HFFc6 (cell line): Measurements from ENCODE around the gene ADAMTS15. TPM values are rescaled to one million over a fixed set of nuclear protein-coding genes. Genes with fewer than 3 reads are reported as not detected.

Source experiments
- DNase-seq: peaks from one replicate; pipeline ENCODE4 v3.0.0-alpha.2; 2018
- H3K27ac Mint-ChIP-seq: 2 replicates; pipeline ENCODE4 v1.8.0; 2020; ENCODE audit warnings: mild to moderate bottlenecking, mixed read lengths
- H3K27me3 Mint-ChIP-seq: 2 replicates; pipeline ENCODE4 v1.8.0; 2021; ENCODE audit warnings: mild to moderate bottlenecking, moderate library complexity, mixed read lengths; ENCODE audit not compliant: insufficient read depth
- H3K36me3 Mint-ChIP-seq: 2 replicates; pipeline ENCODE4 v1.8.0; 2021; ENCODE audit warnings: low read depth, mixed read lengths
- H3K4me1 Mint-ChIP-seq: 2 replicates; pipeline ENCODE4 v1.8.0; 2020; ENCODE audit warnings: low read depth, mixed read lengths
- H3K4me3 Mint-ChIP-seq: 2 replicates; pipeline ENCODE4 v1.8.0; 2020; ENCODE audit warnings: mild to moderate bottlenecking, moderate library complexity, mixed read lengths
- H3K9me3 Mint-ChIP-seq: 2 replicates; pipeline ENCODE4 v1.8.0; 2020; ENCODE audit warnings: mild to moderate bottlenecking, mixed read lengths
- CTCF ChIP-seq: fragments of 200-600 bp; sonication (generic); IDR thresholded peaks from 2 replicates; pipeline ENCODE4 v1.5.0; 2021; ENCODE audit warnings: antibody characterized with exemption, mild to moderate bottlenecking
- total RNA-seq, 6 experiments: library from RNA; stranded (reverse); fragmentation: NEBNext Ultra II Directional; extraction: Animal tissue kit (Norgen Biotek cat#: 25700); gene quantifications; 2 replicates in 1 of 6; 3 replicates in 5 of 6; pipeline ENCODE4 v1.2.3, GENCODE V29; 2021

The ADAMTS15 gene
- total RNA-seq, 6 experiments from 2014 or later, result 0.21 to 1.1 (median 0.94) TPM

- Mint-ChIP-seq H3K27me3 (peaks cover 12% of the 10 kb centered on the region), H3K36me3 (peaks cover 2% of the 10 kb centered on the region), H3K4me3 (no peak overlapping the region), H3K9me3 (no peaks in the 10 kb centered on the region), H3K27ac (no peak overlapping the region), H3K4me1 (peaks cover 12% of the 10 kb centered on the region; the same call in 1 of the 2 replicates)
- DNase-seq, result no peak
- no peak for TF ChIP-seq CTCF
Observed at GRCh38 chr11:130488848-130489584, 40.6 kb downstream of the ADAMTS15 start.

DNA sequence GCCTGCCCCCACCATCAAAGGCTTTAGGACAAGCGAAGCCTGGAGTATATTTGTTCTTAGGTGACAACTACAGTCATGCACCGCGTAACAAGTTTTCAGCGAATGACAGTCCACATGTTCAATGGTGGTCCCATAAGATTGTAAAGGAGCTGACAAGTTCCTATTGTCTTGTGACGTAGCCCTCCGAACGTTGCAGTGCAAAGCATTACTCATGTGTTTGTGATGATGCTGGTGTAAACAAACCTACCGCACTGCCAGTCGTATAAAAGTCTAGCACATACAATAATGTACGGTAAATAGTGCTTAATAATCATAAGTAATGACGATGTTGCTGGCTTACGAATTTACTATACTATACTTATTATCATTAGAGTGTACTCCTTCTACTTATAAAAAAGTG, 41.3 kb downstream of the ADAMTS15 start:
- Mint-ChIP-seq H3K4me1 (peaks cover 12% of the 10 kb centered on the region; the same call in 1 of the 2 replicates), H3K27ac (no peak overlapping the region), H3K36me3 (no peaks in the 10 kb centered on the region; the same call in 1 of the 2 replicates), H3K4me3 (no peak overlapping the region), H3K9me3 (no peaks in the 10 kb centered on the region), H3K27me3 (peaks cover 12% of the 10 kb centered on the region)
- TF ChIP-seq CTCF, result no peak
- no peak for DNase-seq

GRCh38 chr11:130490682-130491449, 42.4 kb downstream of the ADAMTS15 start:
- H3K9me3 Mint-ChIP-seq, result no peaks in the 10 kb centered on the region
- H3K27me3 Mint-ChIP-seq, result peaks cover 10% of the 10 kb centered on the region
- no peak for TF ChIP-seq CTCF
- no peaks in the 10 kb centered on the region; the same call in 1 of the 2 replicates for H3K36me3 Mint-ChIP-seq
- H3K27ac Mint-ChIP-seq, result no peak overlapping the region
- no peak overlapping the region for H3K4me3 Mint-ChIP-seq
- no peak for DNase-seq
- H3K4me1 Mint-ChIP-seq, result peaks cover 12% of the 10 kb centered on the region; the same call in 1 of the 2 replicates

DNA sequence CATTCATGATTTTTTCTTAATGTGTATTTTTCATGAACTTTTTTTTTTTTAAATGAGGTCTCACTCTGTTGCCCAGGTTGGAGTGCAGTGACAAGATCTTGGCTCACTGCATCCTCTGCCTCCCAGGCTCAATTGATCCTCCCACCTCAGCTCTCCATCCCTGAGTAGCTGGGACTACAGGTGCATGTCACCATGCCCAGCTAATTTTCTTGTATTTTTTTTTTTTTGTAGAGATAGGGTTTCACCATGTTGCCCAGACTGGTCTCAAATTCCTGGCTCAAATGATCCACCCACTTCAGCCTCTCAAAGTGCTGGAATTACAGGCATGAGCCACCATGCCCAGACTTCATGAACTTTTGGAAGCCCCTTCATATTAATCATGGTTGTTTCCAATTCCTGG, 49.7 kb downstream of the ADAMTS15 start:
- no peak for DNase-seq
- Mint-ChIP-seq H3K9me3 (peaks cover 16% of the 10 kb centered on the region), H3K27me3 (peaks cover 3% of the 10 kb centered on the region), H3K36me3 (peaks cover 6% of the 10 kb centered on the region; the same call in 1 of the 2 replicates), H3K4me3 (no peak overlapping the region), H3K27ac (no peak overlapping the region), H3K4me1 (peaks cover 18% of the 10 kb centered on the region)
- TF ChIP-seq CTCF, result no peak

- no peak for DNase-seq
- no peak overlapping the region; the same call in 1 of the 2 replicates for H3K27ac Mint-ChIP-seq
- H3K36me3 Mint-ChIP-seq, result peaks cover 10% of the 10 kb centered on the region; the same call in 1 of the 2 replicates
- peaks cover 6% of the 10 kb centered on the region for H3K27me3 Mint-ChIP-seq
- no peak overlapping the region for H3K4me3 Mint-ChIP-seq
- peaks cover 18% of the 10 kb centered on the region for H3K4me1 Mint-ChIP-seq
- peaks cover 22% of the 10 kb centered on the region for H3K9me3 Mint-ChIP-seq
- no peak for TF ChIP-seq CTCF
Observed at GRCh38 chr11:130499828-130500227, 51.4 kb downstream of the ADAMTS15 start.
